ENCODE data around the gene TMEM151B.

DNA sequence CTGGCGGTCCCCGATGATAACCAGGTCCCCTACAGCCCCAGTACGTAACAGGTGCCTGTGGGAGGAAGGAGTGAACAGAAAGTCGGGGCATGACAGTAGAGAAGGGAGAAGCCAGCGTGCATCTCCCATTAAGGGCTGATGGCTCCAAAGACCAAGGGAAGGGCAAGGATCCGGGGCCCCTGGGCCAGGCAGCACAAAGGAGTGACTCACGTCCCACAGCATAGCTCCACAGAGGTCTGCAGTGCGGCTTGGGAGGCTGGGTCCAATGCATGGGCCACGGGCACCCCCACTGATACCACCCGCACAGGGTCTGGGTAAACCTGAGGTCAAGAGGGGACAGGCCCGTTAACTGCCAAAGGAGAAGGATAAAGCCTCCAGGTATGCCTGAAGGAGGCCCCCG lies 32.6 kb downstream of the TMEM151B start:
- TF ChIP-seq, protein P1, sequence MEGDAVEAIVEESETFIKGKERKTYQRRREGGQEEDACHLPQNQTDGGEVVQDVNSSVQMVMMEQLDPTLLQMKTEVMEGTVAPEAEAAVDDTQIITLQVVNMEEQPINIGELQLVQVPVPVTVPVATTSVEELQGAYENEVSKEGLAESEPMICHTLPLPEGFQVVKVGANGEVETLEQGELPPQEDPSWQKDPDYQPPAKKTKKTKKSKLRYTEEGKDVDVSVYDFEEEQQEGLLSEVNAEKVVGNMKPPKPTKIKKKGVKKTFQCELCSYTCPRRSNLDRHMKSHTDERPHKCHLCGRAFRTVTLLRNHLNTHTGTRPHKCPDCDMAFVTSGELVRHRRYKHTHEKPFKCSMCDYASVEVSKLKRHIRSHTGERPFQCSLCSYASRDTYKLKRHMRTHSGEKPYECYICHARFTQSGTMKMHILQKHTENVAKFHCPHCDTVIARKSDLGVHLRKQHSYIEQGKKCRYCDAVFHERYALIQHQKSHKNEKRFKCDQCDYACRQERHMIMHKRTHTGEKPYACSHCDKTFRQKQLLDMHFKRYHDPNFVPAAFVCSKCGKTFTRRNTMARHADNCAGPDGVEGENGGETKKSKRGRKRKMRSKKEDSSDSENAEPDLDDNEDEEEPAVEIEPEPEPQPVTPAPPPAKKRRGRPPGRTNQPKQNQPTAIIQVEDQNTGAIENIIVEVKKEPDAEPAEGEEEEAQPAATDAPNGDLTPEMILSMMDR (IDR thresholded peaks at IDR 0.05 in 8 of 11, conservative IDR thresholded peaks at IDR 0.05 in 3 of 11) = no peak
- TF ChIP-seq POLR2A (IDR thresholded peaks at IDR 0.05) = no peak

All from spleen (tissue), 7 donors.